Stimulated activated CD4-positive, alpha-beta T cell treated with anti-CD3 and anti-CD28 coated beads, TNF-alpha, amount 100 ng/mL, for 48 hours (primary cell): Measurements from ENCODE around the gene PDLIM5.
"Not testable (repeated sequence)": the region's sequence is repeated elsewhere in the genome, so short reads cannot be mapped to it uniquely, and the experiment has no call there.

ENCODE experiments used
- DNase-seq, 3 donors: peaks; one replicate each; pipeline ENCODE4 v3.0.0-alpha.2; 2020; ENCODE audit warnings: low read depth in 3 of 3

The PDLIM5 gene

DNA sequence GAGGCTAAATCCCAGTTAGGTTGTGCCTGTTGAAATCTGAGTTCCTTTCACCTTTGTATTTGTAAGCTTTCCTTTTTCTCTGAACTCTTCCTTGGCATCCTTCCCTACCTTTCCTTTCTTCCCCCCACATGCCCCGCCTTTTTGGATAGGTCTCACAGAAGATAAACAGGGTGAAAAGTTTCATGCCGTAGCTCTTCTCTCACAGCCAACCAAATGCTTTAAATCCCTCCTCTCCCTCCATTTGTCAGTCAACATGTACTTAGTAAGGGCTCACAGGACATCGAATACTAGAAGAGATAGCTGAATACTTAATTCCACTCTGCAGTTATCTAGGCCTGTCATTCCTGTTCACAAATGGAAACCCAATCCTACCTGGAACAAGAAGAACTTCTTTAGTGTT, 198.9 kb downstream of the PDLIM5 start:
- no peak for DNase-seq

DNA sequence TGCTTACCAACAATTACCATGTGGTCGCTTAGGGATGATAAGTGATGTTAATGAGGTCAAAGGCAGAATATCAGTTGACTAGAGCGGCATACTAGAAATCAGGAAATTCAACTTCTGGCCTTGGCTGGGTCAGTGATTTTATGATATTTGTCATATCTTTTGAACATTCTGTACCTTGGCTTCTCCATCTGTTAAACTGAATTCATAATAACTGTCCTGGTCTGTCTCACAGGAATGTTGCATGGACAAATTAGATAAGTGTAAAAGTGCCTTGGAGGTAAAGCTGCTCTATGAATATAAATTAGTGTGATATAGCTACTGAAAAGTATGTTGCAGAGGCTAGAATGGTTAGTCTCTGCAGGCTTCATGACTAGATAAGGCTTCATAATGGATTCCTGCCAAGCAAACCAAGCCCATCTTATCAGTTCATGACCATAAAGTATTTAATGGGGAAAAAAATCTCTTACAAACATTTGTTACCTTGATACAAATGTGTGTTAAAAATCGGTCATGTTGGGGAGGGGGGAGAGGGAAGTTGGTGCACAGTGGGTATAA, 201.4 kb downstream of the PDLIM5 start:
- DNase-seq, result no peak

GRCh38 chr4:94653984-94654609, 202.4 kb downstream of the PDLIM5 start:
- DNase-seq, result no peak

GRCh38 chr4:94654714-94655113, 203.0 kb downstream of the PDLIM5 start:
- no peak for DNase-seq

GRCh38 chr4:94660614-94661013, 208.9 kb downstream of the PDLIM5 start:
- no peak for DNase-seq

GRCh38 chr4:94665021-94665420, 213.3 kb downstream of the PDLIM5 start:
- not testable (repeated sequence) for DNase-seq

- DNase-seq, result no peak
Measured at GRCh38 chr4:94665500-94666404, 214.0 kb downstream of the PDLIM5 start.

GRCh38 chr4:94668724-94669123, 217.0 kb downstream of the PDLIM5 start:
- DNase-seq, result no peak

DNA sequence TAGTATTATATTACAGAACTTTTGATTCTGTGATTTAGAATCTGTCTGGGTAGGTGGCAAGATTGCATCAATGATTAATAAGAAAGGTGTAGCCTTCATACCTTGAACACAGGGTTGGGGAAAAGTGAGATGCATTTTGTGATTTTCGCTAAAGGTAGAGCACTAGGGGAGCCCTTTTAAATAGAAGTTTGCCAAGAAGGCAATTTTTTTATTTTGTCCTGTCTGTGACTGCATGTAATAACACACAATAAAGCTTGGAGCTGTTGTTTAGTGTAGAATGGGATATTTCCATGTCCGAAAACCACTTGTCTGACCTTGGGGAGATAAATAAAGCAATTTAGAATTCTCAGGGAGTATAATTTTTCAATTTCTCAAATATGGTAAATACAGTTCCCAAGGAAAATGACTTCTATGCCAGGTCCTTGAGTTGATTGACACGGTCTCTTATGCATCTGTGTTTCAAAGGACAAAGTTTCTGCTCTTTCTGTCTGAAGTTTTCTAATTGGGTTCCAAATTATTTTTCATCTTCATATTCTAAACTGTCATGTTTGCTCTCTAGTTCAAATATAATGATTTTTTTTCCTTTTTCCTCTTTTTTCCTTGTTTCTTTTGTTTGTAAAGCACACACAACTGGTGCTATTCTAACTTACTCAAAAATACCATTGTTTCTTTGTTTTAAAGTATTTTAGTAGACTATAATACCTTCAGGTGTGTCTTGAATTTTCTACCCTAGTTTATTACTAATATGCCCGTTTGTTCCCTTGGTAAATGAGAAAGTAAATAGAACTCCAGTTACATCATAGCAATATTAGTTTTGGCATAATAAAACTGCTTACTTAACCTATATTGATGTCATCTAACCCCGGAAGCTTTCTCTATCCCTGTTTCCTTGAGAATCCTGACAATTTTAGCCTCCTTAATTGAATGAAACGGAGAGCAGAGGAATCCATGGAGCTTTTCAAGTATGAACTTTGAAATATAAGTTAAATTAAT, 218.2 kb downstream of the PDLIM5 start:
- no peak for DNase-seq

GRCh38 chr4:94671113-94671512, 219.4 kb downstream of the PDLIM5 start:
- DNase-seq, result no peak

DNA sequence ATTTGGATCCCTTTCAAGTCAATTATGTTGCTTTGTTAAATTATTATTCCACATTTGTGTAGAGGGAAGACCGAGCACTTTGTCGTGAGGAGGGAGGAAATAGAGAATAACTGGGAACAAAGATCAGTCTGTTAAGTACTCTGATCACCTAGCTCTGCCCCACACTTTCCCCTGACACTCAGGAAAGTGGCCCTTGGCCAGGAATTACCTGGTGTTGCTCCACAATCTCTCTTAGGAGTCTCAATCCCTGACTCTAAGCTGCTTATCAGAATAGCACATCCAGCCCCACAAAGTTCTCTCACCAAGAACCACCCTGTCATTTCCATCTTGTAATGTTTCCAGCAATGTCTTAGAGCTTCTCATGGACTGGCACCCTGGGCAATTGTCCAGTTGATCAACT, 222.2 kb downstream of the PDLIM5 start:
- no peak for DNase-seq

GRCh38 chr4:94676970-94677369, 225.2 kb downstream of the PDLIM5 start:
- DNase-seq, result no peak

DNA sequence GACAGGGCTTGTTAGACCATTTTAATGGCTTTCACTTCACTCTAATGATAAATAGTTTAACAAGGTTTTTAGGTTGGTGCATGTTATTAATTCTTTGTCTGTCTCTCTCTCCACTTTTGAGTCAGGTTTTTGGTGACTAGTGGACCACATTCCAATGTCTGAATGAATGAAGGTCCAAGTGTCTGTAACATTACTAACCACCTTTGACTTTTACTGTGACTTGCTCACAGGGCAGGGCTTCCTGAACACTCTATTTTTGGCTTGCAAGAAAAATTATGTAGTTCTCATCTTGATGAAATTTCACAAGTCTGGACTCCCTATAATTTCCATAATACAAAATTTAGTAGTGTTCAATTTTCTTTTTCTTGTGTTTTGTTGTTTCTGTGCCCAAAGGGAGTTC, 227.2 kb downstream of the PDLIM5 start:
- no peak for DNase-seq

DNA sequence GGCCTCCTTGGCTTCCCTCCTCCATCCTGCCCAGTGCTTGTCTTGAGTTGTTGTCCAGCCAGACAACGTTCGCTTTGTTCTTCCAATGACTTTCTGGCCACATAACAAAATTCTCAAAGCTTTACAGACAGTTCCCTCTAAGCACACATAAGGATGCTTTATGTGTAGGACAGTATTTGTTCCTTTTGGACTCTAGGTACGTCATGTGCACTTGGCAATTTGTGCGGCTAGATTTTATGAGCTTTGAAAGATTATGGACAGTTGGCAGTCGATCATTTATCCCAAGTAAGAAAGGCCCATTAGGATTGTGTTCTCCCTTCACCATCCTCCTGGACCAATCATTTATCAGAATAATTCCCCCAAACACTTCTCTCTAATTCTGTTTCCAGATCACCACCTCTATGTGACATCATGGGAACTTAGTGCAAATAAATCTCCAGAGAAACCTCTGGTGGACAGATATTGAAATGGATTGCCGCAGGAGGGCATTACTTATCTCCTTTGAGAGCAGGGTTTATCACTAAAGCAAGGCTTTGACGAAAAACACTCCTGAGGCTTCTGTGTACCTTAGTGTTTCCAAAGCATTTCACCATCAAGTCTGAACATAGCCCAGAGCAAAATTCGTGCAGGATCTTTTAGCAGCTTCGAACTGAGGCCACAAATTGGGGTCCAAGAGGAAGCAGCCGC, 228.6 kb downstream of the PDLIM5 start:
- DNase-seq, result no peak

DNA sequence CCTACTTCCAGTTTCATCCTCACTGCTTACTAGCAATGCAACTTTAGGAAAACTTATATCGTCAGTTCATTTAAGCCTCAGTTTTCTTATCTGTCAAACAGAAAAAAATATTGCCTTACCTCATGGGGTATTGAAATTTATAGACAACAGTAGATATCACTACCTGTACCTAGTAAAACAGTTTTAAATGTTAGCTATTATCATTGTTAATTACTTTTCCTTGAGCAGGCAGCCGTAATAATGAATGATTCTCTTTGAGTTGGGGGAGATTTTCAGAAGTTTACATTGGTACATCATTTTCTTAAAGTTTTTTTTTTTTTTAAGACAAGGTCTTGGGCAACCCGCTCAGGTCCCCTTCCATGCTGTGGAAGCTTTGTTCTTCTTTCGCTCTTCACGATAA, 234.3 kb downstream of the PDLIM5 start:
- DNase-seq, result no peak

- DNase-seq, result no peak
Measured at GRCh38 chr4:94689155-94689860, 237.6 kb downstream of the PDLIM5 start.

DNA sequence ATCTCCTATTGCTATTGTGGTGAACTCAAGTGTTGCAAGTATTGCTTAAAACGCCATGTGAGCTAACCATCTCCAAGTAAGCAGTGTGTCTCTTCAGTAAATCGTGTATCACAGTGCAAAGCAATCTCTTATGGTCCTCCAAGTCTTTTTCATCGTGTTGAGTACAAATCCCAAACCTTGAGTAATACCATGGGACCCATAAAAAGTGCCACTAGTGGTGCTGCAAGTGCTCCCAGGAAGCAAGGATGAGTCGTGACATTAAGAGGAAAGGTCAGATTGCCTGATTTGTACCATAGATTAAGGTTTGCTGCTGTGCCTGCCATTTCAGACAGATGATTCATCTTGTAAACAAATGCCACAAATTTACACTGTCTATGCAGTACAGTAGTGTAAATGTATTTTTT, 239.1 kb downstream of the PDLIM5 start:
- no peak for DNase-seq

GRCh38 chr4:94691552-94691951, 239.8 kb downstream of the PDLIM5 start:
- DNase-seq, result no peak

GRCh38 chr4:94695384-94695783, 243.6 kb downstream of the PDLIM5 start:
- DNase-seq, result no peak

GRCh38 chr4:94698187-94698586, 246.4 kb downstream of the PDLIM5 start:
- no peak for DNase-seq

- no peak for DNase-seq
Measured at GRCh38 chr4:94700298-94700697, 248.6 kb downstream of the PDLIM5 start.
